Measurements from ENCODE around the gene HMX1. TPM values are rescaled to one million over a fixed set of nuclear protein-coding genes. Genes with fewer than 3 reads are reported as not detected.

HMX1 gene
- total and polyA plus RNA-seq, 2 experiments from 2014 or later = not detected

- Histone ChIP-seq H3K36me3 (replicated peaks; ENCODE audit: insufficient read depth, low read depth) (no peaks in the 10 kb centered on the region), H3K79me2 (no peaks in the 10 kb centered on the region), H2AFZ (no peak overlapping the region), H3K4me2 (peak overlapping the region; percentile 69), H3K27me3 (peaks cover 95% of the 10 kb centered on the region), H4K20me1 (ENCODE audit: insufficient read depth, poor library complexity, severe bottlenecking) (no peaks in the 10 kb centered on the region), H3K4me1 (ENCODE audit: insufficient read depth) (peaks cover 10% of the 10 kb centered on the region), H3K4me3 (no peak overlapping the region), H3K9me2 (replicated peaks; ENCODE audit: insufficient read depth) (no peaks in the 10 kb centered on the region), H3K27ac (no peak overlapping the region), H3K9me3 (ENCODE audit: low read depth) (no peaks in the 10 kb centered on the region)
- no peak for DNase-seq (ENCODE audit: low spot score)
- 6% methylated on average over 46 of the region's 51 CpGs for WGBS (ENCODE audit: low lambda C conversion rate, missing lambda C conversion rate)
- TF ChIP-seq EZH2phosphoT487 (IDR thresholded peaks at IDR 0.05; ENCODE audit: low read depth, severe bottlenecking, unreplicated experiment) (peak; percentile 56), CTCF (IDR thresholded peaks at IDR 0.05; ENCODE audit: poor library complexity) (no peak), EZH2 (IDR thresholded peaks at IDR 0.05; ENCODE audit: borderline replicate concordance) (peak; percentile 89)
Observed at GRCh38 chr4:8856835-8857621, 14.6 kb downstream of the HMX1 start.

DNA sequence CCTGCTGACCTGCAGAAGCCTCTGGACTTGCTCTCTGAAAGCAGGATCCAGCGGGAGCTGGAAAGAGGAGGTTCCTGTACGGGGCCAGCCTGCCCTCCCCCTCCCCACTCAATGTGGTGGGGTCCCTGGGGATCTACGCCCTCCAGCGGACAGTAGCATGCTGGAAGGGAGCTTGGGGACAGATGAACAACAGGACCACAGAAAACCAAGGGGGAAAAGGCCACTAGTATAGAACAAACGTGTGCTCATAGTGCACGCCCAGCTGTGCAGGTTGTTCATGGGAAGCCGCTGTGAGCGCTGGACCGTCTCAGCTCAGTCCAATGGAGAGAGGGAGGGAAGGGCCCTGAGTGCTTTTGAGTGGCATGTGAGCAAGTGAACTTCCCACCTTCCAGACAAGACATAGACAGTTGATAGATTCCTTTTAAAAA is 15.8 kb downstream of the HMX1 start:
- Histone ChIP-seq H3K36me3 (replicated peaks; ENCODE audit: insufficient read depth, low read depth) (no peaks in the 10 kb centered on the region), H3K9me2 (replicated peaks; ENCODE audit: insufficient read depth) (no peaks in the 10 kb centered on the region), H3K27ac (no peak overlapping the region), H3K79me2 (no peaks in the 10 kb centered on the region), H3K4me3 (no peak overlapping the region), H4K20me1 (ENCODE audit: insufficient read depth, poor library complexity, severe bottlenecking) (no peaks in the 10 kb centered on the region), H3K27me3 (peaks cover 84% of the 10 kb centered on the region), H3K9me3 (ENCODE audit: low read depth) (no peaks in the 10 kb centered on the region), H3K4me2 (no peak overlapping the region), H2AFZ (no peak overlapping the region), H3K4me1 (ENCODE audit: insufficient read depth) (peaks cover 7% of the 10 kb centered on the region)
- no peak for TF ChIP-seq CTCF (IDR thresholded peaks at IDR 0.05; ENCODE audit: poor library complexity)
- TF ChIP-seq EZH2phosphoT487 (IDR thresholded peaks at IDR 0.05; ENCODE audit: low read depth, severe bottlenecking, unreplicated experiment) = no peak
- no peak for TF ChIP-seq EZH2 (IDR thresholded peaks at IDR 0.05; ENCODE audit: borderline replicate concordance)
- DNase-seq (ENCODE audit: low spot score) = no peak
- WGBS (ENCODE audit: low lambda C conversion rate, missing lambda C conversion rate) = 3% methylated on average over 9 of the region's 9 CpGs

GRCh38 chr4:8854931-8855330 is 16.7 kb downstream of the HMX1 start:
- no peaks in the 10 kb centered on the region for H3K9me2 ChIP-seq (replicated peaks; ENCODE audit: insufficient read depth)
- WGBS (ENCODE audit: low lambda C conversion rate, missing lambda C conversion rate) = 31% methylated on average over 10 of the region's 10 CpGs
- H3K9me3 ChIP-seq (ENCODE audit: low read depth) = no peaks in the 10 kb centered on the region
- H2AFZ ChIP-seq = no peak overlapping the region
- peak; percentile 34 for DNase-seq (ENCODE audit: low spot score)
- no peaks in the 10 kb centered on the region for H3K79me2 ChIP-seq
- H3K27me3 ChIP-seq = peaks cover 77% of the 10 kb centered on the region
- H3K4me2 ChIP-seq = no peak overlapping the region
- TF ChIP-seq EZH2 (IDR thresholded peaks at IDR 0.05; ENCODE audit: borderline replicate concordance) (peak; percentile 40), EZH2phosphoT487 (IDR thresholded peaks at IDR 0.05; ENCODE audit: low read depth, severe bottlenecking, unreplicated experiment) (no peak), CTCF (IDR thresholded peaks at IDR 0.05; ENCODE audit: poor library complexity) (no peak)
- H3K4me3 ChIP-seq = no peak overlapping the region
- H4K20me1 ChIP-seq (ENCODE audit: insufficient read depth, poor library complexity, severe bottlenecking) = no peaks in the 10 kb centered on the region
- H3K36me3 ChIP-seq (replicated peaks; ENCODE audit: insufficient read depth, low read depth) = no peaks in the 10 kb centered on the region
- H3K27ac ChIP-seq = no peak overlapping the region
- peaks cover 4% of the 10 kb centered on the region for H3K4me1 ChIP-seq (ENCODE audit: insufficient read depth)

All from hepatocyte (in vitro differentiated cells).